K562 (cell line): ENCODE results near the gene CHKB. TPM values are rescaled to one million over a fixed set of nuclear protein-coding genes. Genes with fewer than 3 reads are reported as not detected.
"Not testable (repeated sequence)": the region's sequence is repeated elsewhere in the genome, so short reads cannot be mapped to it uniquely, and the experiment has no call there.

ENCODE experiments used
- ATAC-seq: fragments of 200-7000 bp; cut with Tn5 transposase; 3 replicates; pipeline ENCODE4 v1.9.1; 2020; ENCODE audit warnings: moderate library complexity
- BruUV-seq: library from RNA; stranded (reverse); fragments of 400-500 nt; replicated peaks from 2 replicates; lab custom pipeline; 2021; lab: Mats Ljungman, UMichigan
- CTCF ChIA-PET: fragments of 300-600 bp; formaldehyde crosslinking; extraction: SDS; loops from one replicate; lab custom pipeline; 2021; ENCODE audit warnings: low intra/inter-chr PET ratio; lab: Yijun Ruan, JAX
- POLR2A ChIA-PET: fragments of 300-600, 350-650 bp; sonication (Branson Sonifier 250); formaldehyde crosslinking; extraction: SDS; loops from one replicate; lab custom pipeline; 2021; ENCODE audit warnings: antibody characterized with exemption, inconsistent platforms; lab: Yijun Ruan, JAX
- DNase-seq, 4 experiments: peaks; one replicate each; pipeline versions ENCODE4 v3.0.0 to v3.0.0-alpha.2; 2011 to 2018; ENCODE audit warnings: low spot score in 3 of 4, mixed read lengths in 3 of 4; ENCODE audit errors: extremely low read depth in 1 of 4
- FAIRE-seq: peaks from 2 replicates; lab custom pipeline; 2011; peaks lifted over from hg19 to GRCh38; lab: Jason Lieb, UNC
- H2AFZ ChIP-seq: 2 replicates; pipeline ENCODE4 v1.6.0; 2011; ENCODE audit warnings: low read depth, low read length, control low read depth, inconsistent platforms
- H3K27ac ChIP-seq: fragments of 200-600 bp; 3 replicates; pipeline ENCODE4 v1.8.0; 2011; ENCODE audit warnings: low read depth, mild to moderate bottlenecking, control low read depth, inconsistent platforms, low read length, moderate library complexity, mixed read lengths; ENCODE audit errors: extremely low read depth
- H3K27me3 ChIP-seq, 2 experiments: fragments of 300-600 bp in 1 of 2; 2 replicates in 1 of 2; 3 replicates in 1 of 2; pipeline versions ENCODE4 v1.6.0 to v1.8.0; 2011; ENCODE audit warnings: inconsistent platforms in 2 of 2, low read length in 2 of 2, mild to moderate bottlenecking in 1 of 2, mixed read lengths in 1 of 2, moderate library complexity in 1 of 2; ENCODE audit not compliant: control insufficient read depth in 2 of 2, insufficient read depth in 2 of 2
- H3K36me3 ChIP-seq: fragments of 300-600 bp; 3 replicates; pipeline ENCODE4 v1.8.0; 2011; ENCODE audit warnings: mild to moderate bottlenecking, low read length, inconsistent platforms; ENCODE audit not compliant: control insufficient read depth, insufficient read depth
- H3K4me1 ChIP-seq, 2 experiments: fragments of 200-600 bp in 1 of 2; replicated peaks in 1 of 2; 2 replicates in 1 of 2; 3 replicates in 1 of 2; pipeline versions ENCODE4 v1.5.1 to v1.8.0; 2011; ENCODE audit warnings: inconsistent platforms in 2 of 2, low read length in 2 of 2, mild to moderate bottlenecking in 1 of 2, mixed read lengths in 1 of 2, moderate library complexity in 1 of 2; ENCODE audit not compliant: control insufficient read depth in 2 of 2, insufficient read depth in 2 of 2
- H3K4me2 ChIP-seq: 2 replicates; pipeline ENCODE4 v1.6.1; 2011; ENCODE audit warnings: low read length, control low read depth, inconsistent platforms, mixed read lengths; ENCODE audit not compliant: insufficient read depth
- H3K4me3 ChIP-seq: fragments of 200-600 bp; sonication (generic), shearing (Covaris generic); 2 replicates; pipeline ENCODE4 v1.5.1; 2016; ENCODE audit warnings: control low read depth, inconsistent platforms
- H3K79me2 ChIP-seq: fragments of 200-600 bp; 3 replicates; pipeline ENCODE4 v1.8.0; 2011; ENCODE audit warnings: low read length, inconsistent platforms; ENCODE audit not compliant: control insufficient read depth, insufficient read depth
- H3K9ac ChIP-seq, 2 experiments: 2 replicates each; pipeline versions ENCODE4 v1.6.0 to v1.6.1; 2011; ENCODE audit warnings: low read depth in 2 of 2, low read length in 2 of 2, control low read depth in 1 of 2, inconsistent platforms in 1 of 2, mild to moderate bottlenecking in 1 of 2, mixed read lengths in 1 of 2; ENCODE audit not compliant: insufficient read depth in 1 of 2
- H3K9me1 ChIP-seq: one replicate; pipeline ENCODE4 v1.6.0; 2011; ENCODE audit warnings: inconsistent platforms, mild to moderate bottlenecking, low read length, moderate library complexity; ENCODE audit not compliant: control insufficient read depth, insufficient read depth
- H3K9me3 ChIP-seq: replicated peaks from 2 replicates; pipeline ENCODE4 v1.5.1; 2011; ENCODE audit warnings: low read depth, low read length, inconsistent platforms; ENCODE audit not compliant: control insufficient read depth, insufficient read depth
- H4K20me1 ChIP-seq: replicated peaks from 2 replicates; pipeline ENCODE4 v1.6.1; 2011; ENCODE audit warnings: low read length, inconsistent platforms, mixed read lengths; ENCODE audit not compliant: control insufficient read depth, insufficient read depth
- BHLHE40 ChIP-seq: IDR thresholded peaks from 2 replicates; pipeline ENCODE4 v1.6.1; 2011; ENCODE audit warnings: low read length, improper control_type of control experiment
- CEBPG ChIP-seq, 3 experiments: fragments of 200-800 bp in 1 of 3; sonication (Bioruptor generic) in 1 of 3; sonication (generic) in 1 of 3; formaldehyde crosslinking in 1 of 3; IDR thresholded peaks in 2 of 3; conservative IDR thresholded peaks in 1 of 3; 2 replicates each; pipeline versions ENCODE4 v1.6.1 to v1.8.0; 2016 to 2022; ENCODE audit warnings: missing compliant biosample characterization in 2 of 3, missing genetic modification characterization in 2 of 3, mild to moderate bottlenecking in 1 of 3, missing genetic modification reagents in 1 of 3
- CXXC5 ChIP-seq: fragments of 250-450 bp; sonication (Bioruptor Pico); IDR thresholded peaks from 2 replicates; pipeline ENCODE4 v1.8.0; 2022; ENCODE audit warnings: inconsistent platforms, mild to moderate bottlenecking, moderate library complexity
- HMBOX1 ChIP-seq: sonication (generic); IDR thresholded peaks from 2 replicates; pipeline ENCODE4 v1.6.1; 2016
- L3MBTL2 ChIP-seq: fragments of 450-650 bp; IDR thresholded peaks from 2 replicates; pipeline ENCODE4 v1.6.1; 2016; ENCODE audit warnings: mild to moderate bottlenecking, moderate library complexity
- NR2C2 ChIP-seq, 2 experiments: fragments of 200-800 bp in 1 of 2; sonication (Bioruptor generic) in 1 of 2; sonication (generic) in 1 of 2; formaldehyde crosslinking in 1 of 2; IDR thresholded peaks; 2 replicates each; pipeline versions ENCODE4 v1.6.1 to v1.8.0; 2016 to 2022; ENCODE audit warnings: mild to moderate bottlenecking in 1 of 2, missing compliant biosample characterization in 1 of 2, missing genetic modification characterization in 1 of 2, missing genetic modification reagents in 1 of 2
- NR4A1 ChIP-seq, 2 experiments: fragments of 250-450 bp in 1 of 2; fragments of 450-650 bp in 1 of 2; sonication (Bioruptor Pico) in 1 of 2; IDR thresholded peaks; 2 replicates each; pipeline versions ENCODE4 v1.4.0 to v1.6.1; 2016 to 2020; ENCODE audit warnings: mild to moderate bottlenecking in 2 of 2, missing compliant biosample characterization in 1 of 2, missing genetic modification characterization in 1 of 2, moderate library complexity in 1 of 2
- POLR2H ChIP-seq: IDR thresholded peaks from 2 replicates; pipeline ENCODE4 v1.6.1; 2016; ENCODE audit warnings: missing genetic modification characterization, low read depth, mild to moderate bottlenecking, control low read depth, missing compliant biosample characterization, moderate library complexity
- RBFOX2 ChIP-seq: fragments of 200-400 bp; formaldehyde crosslinking; IDR thresholded peaks from 2 replicates; pipeline ENCODE4 v1.6.1; 2017; ENCODE audit warnings: low read depth, mild to moderate bottlenecking, low read length, moderate library complexity
- WGBS: fragments of 100-300 bp; shearing (Covaris generic); methylation state at CpG from one replicate; pipeline ENCODE4 v1.1.6; 2016; ENCODE audit warnings: low coverage, mixed read lengths; ENCODE audit not compliant: insufficient coverage; ENCODE audit errors: missing lambda C conversion rate; 5-methylcytosine and 5-hydroxymethylcytosine counted together
- in situ Hi-C: fragments of 300-500 bp; cut with MboI; formaldehyde crosslinking; loops from 4 replicates; pipeline ENCODE4 v1.15.0; 2018; ENCODE audit warnings: inconsistent platforms, mixed read lengths
- intact Hi-C: fragments of 100-400 bp; cut with micrococcal nuclease; formaldehyde crosslinking; loops from 2 replicates; pipeline ENCODE4 v1.14.2; 2022
- polyA plus RNA-seq, 8 experiments: library from polyadenylated mRNA; depleted of rRNA in 4 of 8; stranded (reverse) in 5 of 8; unstranded in 3 of 8; fragments of >200 nt; fragmentation: Nextera tagmentation in 2 of 8; fragmentation: Illumina TruSeq in 1 of 8; extraction: Ambion mirVana in 2 of 8; extraction: Trizol in 1 of 8; gene quantifications; 2 replicates each; pipeline versions ENCODE4 v1.2.1 to v1.2.3, GENCODE V29; 2011 to 2014; ENCODE audit warnings: inconsistent platforms in 1 of 8, missing spikeins in 1 of 8
- total RNA-seq, 7 experiments: library from RNA; depleted of rRNA in 6 of 7; stranded (reverse); fragments of >200 nt in 6 of 7; fragmentation: Illumina TruSeq in 2 of 7; extraction: Trizol in 2 of 7; gene quantifications; 2 replicates each; pipeline versions ENCODE4 v1.2.1 to v1.2.3, GENCODE V29; 2011 to 2021; ENCODE audit warnings: low replicate concordance in 1 of 7
- TF ChIP-seq, protein P1 (sequence below): fragments of 450-650 bp; IDR thresholded peaks from 2 replicates; pipeline ENCODE4 v1.6.1; 2017; ENCODE audit warnings: antibody characterized with exemption, mild to moderate bottlenecking

The CHKB gene
- total and polyA plus RNA-seq, 9 of the 15 experiments (the other 6 are each of a cell fraction or from before 2014, with no cell fraction given), result 2.7 to 31.0 (median 11.0) TPM

DNA sequence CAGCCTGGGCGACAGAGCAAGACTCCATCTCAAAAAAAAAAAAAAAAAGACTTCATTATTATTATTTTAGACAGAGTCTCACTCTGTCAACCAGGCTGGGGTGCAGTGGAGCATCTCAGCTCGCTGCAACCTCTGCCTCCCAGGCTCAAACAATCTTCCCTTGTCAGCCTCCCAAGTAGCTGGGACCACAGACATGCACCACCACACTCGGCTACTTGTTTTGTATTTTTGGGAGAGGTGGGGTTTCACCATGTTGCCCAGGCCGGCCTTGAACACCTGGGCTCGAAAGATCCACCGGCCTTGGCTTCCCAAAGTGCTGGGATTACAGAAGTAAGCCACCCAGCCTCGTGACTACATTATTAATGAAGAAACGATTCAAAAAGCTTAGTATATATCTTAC lies 47.5 kb downstream of the CHKB start (continued):
- TF ChIP-seq RBFOX2, result no peak
- TF ChIP-seq, all 486 proteins: peak for 0

DNA sequence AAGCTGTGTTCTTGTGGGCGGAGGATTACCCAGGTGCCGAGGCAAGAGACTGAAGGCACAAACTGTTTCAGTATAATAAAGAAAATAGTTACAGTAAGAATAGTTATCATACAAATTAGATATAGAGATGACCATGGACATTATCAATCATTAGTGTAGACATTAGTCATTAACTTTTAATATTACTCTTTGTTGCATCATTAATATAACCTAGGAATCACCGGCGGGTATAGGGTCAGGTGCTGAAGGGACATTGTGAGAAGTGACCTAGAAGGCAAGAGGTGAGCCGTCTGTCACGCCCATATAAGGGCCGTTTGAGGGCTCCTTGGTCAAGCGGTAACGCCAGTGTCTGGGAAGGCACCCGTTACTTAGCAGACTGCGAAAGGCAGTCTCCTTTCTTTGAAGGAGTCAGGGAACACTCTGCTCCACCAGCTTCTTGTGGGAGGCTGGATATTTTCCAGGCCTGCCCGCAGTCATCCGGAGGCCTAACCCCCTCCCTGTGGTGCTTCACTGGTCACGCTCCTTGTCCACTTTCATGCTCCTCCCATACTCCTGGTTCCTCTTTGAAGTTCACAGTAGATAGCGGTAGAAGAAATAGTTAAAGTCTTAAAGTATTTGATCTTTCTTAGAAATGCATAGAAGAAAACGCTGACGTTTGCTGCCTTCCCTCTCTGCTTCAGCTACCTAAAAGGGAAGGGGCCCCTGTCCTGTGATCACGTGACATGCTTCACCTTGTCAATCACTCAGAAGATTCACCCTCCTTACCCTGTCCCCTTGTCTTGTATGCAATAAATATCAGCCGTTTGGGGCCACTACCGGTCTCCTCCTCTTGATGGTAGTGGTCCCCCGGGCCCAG lies 48.6 kb downstream of the CHKB start:
- H3K27ac ChIP-seq, result peak overlapping the region; percentile 74
- in situ Hi-C loops; H3K27me3 ChIP-seq; CTCF ChIA-PET; BruUV-seq; H3K9me3 ChIP-seq; H3K36me3 ChIP-seq; H3K4me3 ChIP-seq; H3K79me2 ChIP-seq; H3K9me1 ChIP-seq; H4K20me1 ChIP-seq; TF ChIP-seq NR4A1, NR2C2 (CRISPR knock-in tag; IDR thresholded peaks at IDR 0.05): not testable (repeated sequence)
- H3K4me2 ChIP-seq, result peak overlapping the region; percentile 55
- peak in 1 of 4 experiments; percentile 58 for DNase-seq
- H3K9ac ChIP-seq, result peak overlapping the region in 1 of 2 experiments; percentile 25; a peak in 1 of 4 replicates
- FAIRE-seq, result peak; percentile 80
- under 1% methylated on average over 21 of the region's 21 CpGs for WGBS
- POLR2A ChIA-PET, result interaction anchor here (0.6 to 0.8 kb wide), 2 partner anchors 23 to 29 kb away, joined by 3 to 4 read pairs; no protein-coding TSS in a partner anchor
- peaks cover 12 to 41% of the 10 kb centered on the region in 2 experiments; a peak in 4 of 5 replicates for H3K4me1 ChIP-seq
- peak overlapping the region; percentile 20 for H2AFZ ChIP-seq
- ATAC-seq, result peak; percentile 62
- intact Hi-C loops, result loop anchor here (1.0 kb wide), 1 partner anchor 8 kb away; no protein-coding TSS in a partner anchor
- peak; percentile 34 for TF ChIP-seq CXXC5 (CRISPR knock-in tag)
- TF ChIP-seq L3MBTL2, result peak; percentile 61
- 0 out of 2 replicates have a peak, but pooled peaks have one; percentile 18 for TF ChIP-seq NR4A1 (tag; IDR thresholded peaks at IDR 0.05)
- TF ChIP-seq HMBOX1, result peak; percentile 54; the same call in 1 of the 2 replicates
- TF ChIP-seq CEBPG (CRISPR knock-in tag; IDR thresholded peaks at IDR 0.05), result peak; percentile 79
- TF ChIP-seq CEBPG (tag; conservative IDR thresholded peaks at IDR 0.05 in 1 of 2, IDR thresholded peaks at IDR 0.05 in 1 of 2), result peak; percentile 44 to 80; a peak in 3 of 4 replicates
- TF ChIP-seq POLR2H (tag), result peak; percentile 62; the same call in 1 of the 2 replicates
- TF ChIP-seq NR2C2 (tag; IDR thresholded peaks at IDR 0.05), result peak; percentile 54; the same call in 1 of the 2 replicates
- TF ChIP-seq, protein P1, sequence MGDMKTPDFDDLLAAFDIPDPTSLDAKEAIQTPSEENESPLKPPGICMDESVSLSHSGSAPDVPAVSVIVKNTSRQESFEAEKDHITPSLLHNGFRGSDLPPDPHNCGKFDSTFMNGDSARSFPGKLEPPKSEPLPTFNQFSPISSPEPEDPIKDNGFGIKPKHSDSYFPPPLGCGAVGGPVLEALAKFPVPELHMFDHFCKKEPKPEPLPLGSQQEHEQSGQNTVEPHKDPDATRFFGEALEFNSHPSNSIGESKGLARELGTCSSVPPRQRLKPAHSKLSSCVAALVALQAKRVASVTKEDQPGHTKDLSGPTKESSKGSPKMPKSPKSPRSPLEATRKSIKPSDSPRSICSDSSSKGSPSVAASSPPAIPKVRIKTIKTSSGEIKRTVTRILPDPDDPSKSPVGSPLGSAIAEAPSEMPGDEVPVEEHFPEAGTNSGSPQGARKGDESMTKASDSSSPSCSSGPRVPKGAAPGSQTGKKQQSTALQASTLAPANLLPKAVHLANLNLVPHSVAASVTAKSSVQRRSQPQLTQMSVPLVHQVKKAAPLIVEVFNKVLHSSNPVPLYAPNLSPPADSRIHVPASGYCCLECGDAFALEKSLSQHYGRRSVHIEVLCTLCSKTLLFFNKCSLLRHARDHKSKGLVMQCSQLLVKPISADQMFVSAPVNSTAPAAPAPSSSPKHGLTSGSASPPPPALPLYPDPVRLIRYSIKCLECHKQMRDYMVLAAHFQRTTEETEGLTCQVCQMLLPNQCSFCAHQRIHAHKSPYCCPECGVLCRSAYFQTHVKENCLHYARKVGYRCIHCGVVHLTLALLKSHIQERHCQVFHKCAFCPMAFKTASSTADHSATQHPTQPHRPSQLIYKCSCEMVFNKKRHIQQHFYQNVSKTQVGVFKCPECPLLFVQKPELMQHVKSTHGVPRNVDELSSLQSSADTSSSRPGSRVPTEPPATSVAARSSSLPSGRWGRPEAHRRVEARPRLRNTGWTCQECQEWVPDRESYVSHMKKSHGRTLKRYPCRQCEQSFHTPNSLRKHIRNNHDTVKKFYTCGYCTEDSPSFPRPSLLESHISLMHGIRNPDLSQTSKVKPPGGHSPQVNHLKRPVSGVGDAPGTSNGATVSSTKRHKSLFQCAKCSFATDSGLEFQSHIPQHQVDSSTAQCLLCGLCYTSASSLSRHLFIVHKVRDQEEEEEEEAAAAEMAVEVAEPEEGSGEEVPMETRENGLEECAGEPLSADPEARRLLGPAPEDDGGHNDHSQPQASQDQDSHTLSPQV, result peak; percentile 45; the same call in 1 of the 2 replicates
- peak; percentile 80 for TF ChIP-seq BHLHE40
